ENCODE results near the gene TBC1D22A. TPM values are rescaled to one million over a fixed set of nuclear protein-coding genes. Genes with fewer than 3 reads are reported as not detected.

TBC1D22A gene
- total and polyA plus RNA-seq, 8 donors: 14.4 to 33.5 (median 15.7) TPM

- Histone ChIP-seq H3K4me1 (no peaks in the 10 kb centered on the region), H3K27ac (no peak overlapping the region), H3K9me3 (no peaks in the 10 kb centered on the region), H3K36me3 (peaks cover 0 to 7% of the 10 kb centered on the region in 2 donors), H3K27me3 (no peaks in the 10 kb centered on the region), H3K4me3 (no peak overlapping the region)
- TF ChIP-seq CTCF (IDR thresholded peaks at IDR 0.05): no peak
- ATAC-seq: peak; percentile 17
- intact Hi-C loops (cut with DNase I): no loop called here
- no peak for DNase-seq
Measured at GRCh38 chr22:47143249-47143938, 380.9 kb downstream of the TBC1D22A start.

GRCh38 chr22:47144076-47144765, 381.8 kb downstream of the TBC1D22A start:
- Histone ChIP-seq H3K27ac (no peak overlapping the region), H3K4me1 (no peaks in the 10 kb centered on the region), H3K36me3 (peaks cover 0 to 7% of the 10 kb centered on the region in 2 donors), H3K4me3 (no peak overlapping the region), H3K9me3 (no peaks in the 10 kb centered on the region), H3K27me3 (no peaks in the 10 kb centered on the region)
- peak; percentile 42 for ATAC-seq
- intact Hi-C loops (cut with DNase I): no loop called here
- no peak for TF ChIP-seq CTCF (IDR thresholded peaks at IDR 0.05)
- DNase-seq: peak in 1 of 4 donors; percentile 65

- no peaks in the 10 kb centered on the region for H3K27me3 ChIP-seq
- H3K27ac ChIP-seq: no peak overlapping the region
- no peaks in the 10 kb centered on the region for H3K4me1 ChIP-seq
- H3K36me3 ChIP-seq: peaks cover 0 to 7% of the 10 kb centered on the region in 2 donors
- DNase-seq (peak in 1 of 4 donors; percentile 44), ATAC-seq (peak; percentile 7)
- TF ChIP-seq CTCF (IDR thresholded peaks at IDR 0.05): no peak
- no peaks in the 10 kb centered on the region for H3K9me3 ChIP-seq
- H3K4me3 ChIP-seq: no peak overlapping the region
- intact Hi-C loops (cut with DNase I): no loop called here
Measured at GRCh38 chr22:47144791-47145425, 382.5 kb downstream of the TBC1D22A start.

- TF ChIP-seq CTCF (IDR thresholded peaks at IDR 0.05): no peak
Measured at GRCh38 chr22:47145883-47146282, 383.4 kb downstream of the TBC1D22A start.

GRCh38 chr22:47146391-47146790, 383.9 kb downstream of the TBC1D22A start:
- Histone ChIP-seq H3K9me3 (no peaks in the 10 kb centered on the region), H3K4me1 (no peaks in the 10 kb centered on the region), H3K27me3 (no peaks in the 10 kb centered on the region), H3K4me3 (no peak overlapping the region), H3K36me3 (peaks cover 0 to 7% of the 10 kb centered on the region in 2 donors), H3K27ac (no peak overlapping the region)
- ATAC-seq (no peak), DNase-seq (no peak)
- TF ChIP-seq CTCF (IDR thresholded peaks at IDR 0.05): no peak
- intact Hi-C loops (cut with DNase I): no loop called here

More at GRCh38 chr22:47145883-47146282, 383.4 kb downstream of the TBC1D22A start:
- Histone ChIP-seq H3K27ac (no peak overlapping the region), H3K4me1 (no peaks in the 10 kb centered on the region), H3K36me3 (peaks cover 0 to 7% of the 10 kb centered on the region in 2 donors), H3K9me3 (no peaks in the 10 kb centered on the region), H3K4me3 (no peak overlapping the region), H3K27me3 (no peaks in the 10 kb centered on the region)
- ATAC-seq: no peak
- peak in 1 of 4 donors; percentile 68 for DNase-seq
- intact Hi-C loops (cut with DNase I): no loop called here

Measured in left lung (tissue), 10 donors.